GM21825 (cell line): ENCODE data around the gene MTA2.
A peak's percentile ranks its signal among the peaks of the same experiment; 100 is the strongest.
"Not testable (repeated sequence)": the region's sequence is repeated elsewhere in the genome, so short reads cannot be mapped to it uniquely, and the experiment has no call there.

Source experiments
- ATAC-seq: cut with Tn5 transposase; IDR thresholded peaks from one replicate; pipeline ENCODE4 v1.9.1; 2021; ENCODE audit warnings: mild to moderate bottlenecking, moderate library complexity; ENCODE audit not compliant: unreplicated experiment

MTA2 gene

GRCh38 chr11:62601372-62602140 lies at the start of gene MTA2:
Gene MTA2, minus strand, starts transcription at chr11:62601865. Its CDS starts 415 bp downstream, at chr11:62601450.
- ATAC-seq = peak; percentile 62

- not testable (repeated sequence) for ATAC-seq
Observed at GRCh38 chr11:62650283-62650682, 48.6 kb upstream of the MTA2 start.

- ATAC-seq = no peak
Observed at GRCh38 chr11:62649486-62649885, 47.8 kb upstream of the MTA2 start.

- ATAC-seq = no peak
Observed at GRCh38 chr11:62648967-62649364, 47.3 kb upstream of the MTA2 start.

- no peak for ATAC-seq
Observed at GRCh38 chr11:62648185-62648966, 46.7 kb upstream of the MTA2 start.

GRCh38 chr11:62647609-62648005 lies 45.9 kb upstream of the MTA2 start:
- no peak for ATAC-seq

GRCh38 chr11:62646825-62647608 lies 45.4 kb upstream of the MTA2 start:
- no peak for ATAC-seq

GRCh38 chr11:62645946-62646824 lies 44.5 kb upstream of the MTA2 start, which contains the start of gene GANAB:
Gene GANAB, minus strand, starts transcription at chr11:62646613. Its CDS starts 14 bp downstream, at chr11:62646599.
- ATAC-seq = peak; percentile 87

- ATAC-seq = no peak
Observed at GRCh38 chr11:62645671-62645945, 43.9 kb upstream of the MTA2 start.

- ATAC-seq = no peak
Observed at GRCh38 chr11:62644220-62644619, 42.6 kb upstream of the MTA2 start.

- no peak for ATAC-seq
Observed at GRCh38 chr11:62632492-62632891, 30.8 kb upstream of the MTA2 start.

GRCh38 chr11:62627713-62628112 lies 26.0 kb upstream of the MTA2 start:
- no peak for ATAC-seq

- ATAC-seq = no peak
Observed at GRCh38 chr11:62622476-62623089, 20.9 kb upstream of the MTA2 start.

- peak; percentile 88 for ATAC-seq
Observed at GRCh38 chr11:62621567-62622470, 20.2 kb upstream of the MTA2 start, which contains the start of gene B3GAT3. Gene B3GAT3, minus strand, starts transcription at chr11:62621986. Its CDS starts 39 bp downstream, at chr11:62621947.

- no peak for ATAC-seq
Observed at GRCh38 chr11:62621027-62621566, 19.4 kb upstream of the MTA2 start.

GRCh38 chr11:62616957-62617356 lies 15.3 kb upstream of the MTA2 start:
- ATAC-seq = not testable (repeated sequence)

- no peak for ATAC-seq
Observed at GRCh38 chr11:62615521-62615920, 13.9 kb upstream of the MTA2 start.

GRCh38 chr11:62614275-62614674 lies 12.6 kb upstream of the MTA2 start:
- ATAC-seq = no peak
